Upper lobe of left lung (tissue), 6 donors: ENCODE data around the gene ABHD17C. TPM values are rescaled to one million over a fixed set of nuclear protein-coding genes. Genes with fewer than 3 reads are reported as not detected.

ENCODE experiments used
- ATAC-seq, 2 donors: fragments of 200-7000 bp; cut with Tn5 transposase; one replicate each; pipeline ENCODE4 v1.9.1; 2022; ENCODE audit warnings: mild to moderate bottlenecking in 2 of 2, moderate library complexity in 2 of 2; ENCODE audit not compliant: low FRiP score in 2 of 2
- DNase-seq, 2 donors: peaks; one replicate each; pipeline ENCODE4 v3.0.0-alpha.2; 2019 to 2020
- H3K27ac ChIP-seq, 4 donors: fragments of 200-600 bp; sonication (generic); one replicate each; pipeline ENCODE4 v1.5.1; 2016 to 2019
- H3K27me3 ChIP-seq, 4 donors: fragments of 200-600 bp; sonication (generic); one replicate each; pipeline ENCODE4 v1.5.1; 2017 to 2019
- H3K36me3 ChIP-seq, 4 donors: fragments of 200-600 bp; sonication (generic); one replicate each; pipeline ENCODE4 v1.5.1; 2016 to 2019
- H3K4me1 ChIP-seq, 4 donors: fragments of 200-600 bp; sonication (generic); one replicate each; pipeline ENCODE4 v1.5.1; 2018 to 2019
- H3K4me3 ChIP-seq, 4 donors: fragments of 200-600 bp; sonication (generic); one replicate each; pipeline ENCODE4 v1.5.1; 2017 to 2019; ENCODE audit warnings: mild to moderate bottlenecking in 2 of 4, moderate library complexity in 1 of 4
- H3K9me3 ChIP-seq, 4 donors: fragments of 200-600 bp; sonication (generic); one replicate each; pipeline ENCODE4 v1.5.1; 2018 to 2019
- EP300 ChIP-seq, 4 donors: sonication (generic); formaldehyde crosslinking; IDR thresholded peaks; one replicate each; pipeline ENCODE4 v1.5.1; 2017; ENCODE audit warnings: antibody characterized with exemption in 4 of 4, control low read depth in 2 of 4
- POLR2A ChIP-seq, 4 donors: fragments of 450-650 bp; IDR thresholded peaks; one replicate each; pipeline ENCODE4 v1.5.1; 2016 to 2017; ENCODE audit warnings: antibody characterized with exemption in 4 of 4, mild to moderate bottlenecking in 2 of 4
- POLR2AphosphoS5 ChIP-seq, 2 donors: sonication (generic); formaldehyde crosslinking; IDR thresholded peaks; one replicate each; pipeline ENCODE4 v1.5.1; 2017; ENCODE audit warnings: antibody characterized with exemption in 2 of 2
- WGBS, 2 donors: methylation state at CpG; one replicate each; pipeline ENCODE4 v1.1.5; 2017 to 2018; 5-methylcytosine and 5-hydroxymethylcytosine counted together
- total RNA-seq, 6 donors: library from RNA; depleted of rRNA in 4 of 6; stranded (reverse); fragments of >200 nt in 4 of 6; gene quantifications; one replicate each; pipeline versions ENCODE4 v1.1.0 to v1.2.1, GENCODE V29; 2016 to 2021
- TF ChIP-seq, protein P1 (sequence below), 6 experiments: fragments of 450-650 bp in 4 of 6; fragments of 200-600 bp in 2 of 6; sonication (generic) in 2 of 6; IDR thresholded peaks; one replicate each; pipeline ENCODE4 v1.5.1; 2016 to 2019; ENCODE audit warnings: antibody characterized with exemption in 6 of 6
- donor health status: DM: no; HTN: no; CAD: no; lungs with moderate emphysema.
- donor health status: DM: no; HTN: yes; CAD: no; lungs with severe emphysema.

ABHD17C gene
- total RNA-seq, 6 donors from 2014 or later: 15.7 to 34.2 (median 25.5) TPM

DNA sequence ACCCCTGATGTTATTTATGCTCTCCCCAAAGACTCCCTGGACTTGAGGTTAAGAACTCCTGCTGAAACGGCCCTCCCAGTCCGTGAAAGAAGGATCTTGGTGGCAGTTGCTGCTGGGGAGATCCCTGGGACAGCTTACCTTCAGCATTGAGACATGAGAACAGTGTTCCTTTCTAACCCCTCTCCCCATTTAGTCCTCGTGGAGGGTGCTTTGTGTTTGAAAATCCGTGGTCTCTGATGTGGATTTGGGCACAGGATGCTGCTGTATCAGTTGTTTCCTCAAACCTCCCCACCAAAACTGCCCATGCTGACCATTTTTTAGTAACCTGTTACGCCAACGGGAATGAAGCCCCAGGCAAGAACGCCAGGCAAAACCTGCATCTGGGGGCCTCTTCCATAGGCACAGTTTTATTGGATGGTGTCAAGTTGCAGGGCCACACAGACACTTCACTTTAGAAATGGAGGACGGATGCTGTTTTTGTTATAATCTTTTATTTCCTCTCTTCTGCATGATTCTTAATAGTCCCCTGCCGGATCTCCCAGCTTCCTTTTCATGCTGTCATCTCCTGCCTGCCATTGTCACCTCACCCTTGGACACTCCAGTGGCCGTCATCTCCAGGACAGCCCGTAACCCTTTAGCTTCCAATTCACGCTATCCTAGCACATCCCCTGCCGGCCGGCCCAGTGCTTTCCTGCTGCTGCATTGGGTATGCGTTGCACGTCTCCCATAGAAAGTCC, 52.4 kb downstream of the ABHD17C start:
- peaks cover 0 to 14% (median 3%) of the 10 kb centered on the region in 4 donors for H3K36me3 ChIP-seq
- no peak for TF ChIP-seq POLR2A (IDR thresholded peaks at IDR 0.05)
- TF ChIP-seq, protein P1, sequence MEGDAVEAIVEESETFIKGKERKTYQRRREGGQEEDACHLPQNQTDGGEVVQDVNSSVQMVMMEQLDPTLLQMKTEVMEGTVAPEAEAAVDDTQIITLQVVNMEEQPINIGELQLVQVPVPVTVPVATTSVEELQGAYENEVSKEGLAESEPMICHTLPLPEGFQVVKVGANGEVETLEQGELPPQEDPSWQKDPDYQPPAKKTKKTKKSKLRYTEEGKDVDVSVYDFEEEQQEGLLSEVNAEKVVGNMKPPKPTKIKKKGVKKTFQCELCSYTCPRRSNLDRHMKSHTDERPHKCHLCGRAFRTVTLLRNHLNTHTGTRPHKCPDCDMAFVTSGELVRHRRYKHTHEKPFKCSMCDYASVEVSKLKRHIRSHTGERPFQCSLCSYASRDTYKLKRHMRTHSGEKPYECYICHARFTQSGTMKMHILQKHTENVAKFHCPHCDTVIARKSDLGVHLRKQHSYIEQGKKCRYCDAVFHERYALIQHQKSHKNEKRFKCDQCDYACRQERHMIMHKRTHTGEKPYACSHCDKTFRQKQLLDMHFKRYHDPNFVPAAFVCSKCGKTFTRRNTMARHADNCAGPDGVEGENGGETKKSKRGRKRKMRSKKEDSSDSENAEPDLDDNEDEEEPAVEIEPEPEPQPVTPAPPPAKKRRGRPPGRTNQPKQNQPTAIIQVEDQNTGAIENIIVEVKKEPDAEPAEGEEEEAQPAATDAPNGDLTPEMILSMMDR (IDR thresholded peaks at IDR 0.05): no peak
- TF ChIP-seq POLR2AphosphoS5 (IDR thresholded peaks at IDR 0.05): no peak
- no peak for TF ChIP-seq EP300 (IDR thresholded peaks at IDR 0.05)
- H3K27me3 ChIP-seq: no peaks in the 10 kb centered on the region
- no peak overlapping the region for H3K4me3 ChIP-seq
- peak overlapping the region in 2 of 4 donors; percentile 9 to 15 for H3K27ac ChIP-seq
- 60 to 70% methylated on average over 16 of the region's 16 CpGs for WGBS, 2 donors
- no peaks in the 10 kb centered on the region for H3K9me3 ChIP-seq
- no peak for ATAC-seq
- H3K4me1 ChIP-seq: peaks cover 29 to 63% (median 44%) of the 10 kb centered on the region in 4 donors
- peak in 1 of 2 donors; percentile 5 for DNase-seq

DNA sequence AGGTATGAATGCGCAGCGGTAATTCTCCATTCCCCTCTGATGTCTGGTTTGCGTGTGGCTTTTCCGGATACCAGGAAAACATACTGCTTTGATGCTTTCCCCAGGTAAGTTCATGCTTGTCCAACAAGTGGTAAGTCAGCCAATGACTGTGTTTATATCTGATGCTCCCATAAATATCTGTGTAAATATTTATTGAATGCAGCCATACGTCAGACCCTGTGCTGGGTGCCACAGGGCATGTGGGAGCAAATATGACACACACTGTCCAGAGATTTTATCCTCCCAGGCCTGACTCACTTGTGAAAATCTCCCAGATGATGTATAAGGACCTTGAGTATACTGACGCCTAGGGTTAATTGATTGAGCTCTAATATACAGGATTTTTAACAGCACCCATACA, 54.5 kb downstream of the ABHD17C start:
- Histone ChIP-seq H3K4me1 (peaks cover 11 to 46% (median 35%) of the 10 kb centered on the region in 4 donors), H3K9me3 (no peaks in the 10 kb centered on the region), H3K27ac (peak overlapping the region in 1 of 4 donors; percentile 42), H3K4me3 (no peak overlapping the region), H3K36me3 (peaks cover 0 to 21% (median 5%) of the 10 kb centered on the region in 4 donors), H3K27me3 (no peaks in the 10 kb centered on the region)
- WGBS, 2 donors: 87 to 90% methylated on average over 6 of the region's 6 CpGs
- ATAC-seq (no peak), DNase-seq (no peak)
- TF ChIP-seq POLR2A (IDR thresholded peaks at IDR 0.05) (no peak), EP300 (IDR thresholded peaks at IDR 0.05) (peak in 1 of 4 donors; percentile 47), POLR2AphosphoS5 (IDR thresholded peaks at IDR 0.05) (no peak)
- TF ChIP-seq, protein P1 (IDR thresholded peaks at IDR 0.05): no peak

DNA sequence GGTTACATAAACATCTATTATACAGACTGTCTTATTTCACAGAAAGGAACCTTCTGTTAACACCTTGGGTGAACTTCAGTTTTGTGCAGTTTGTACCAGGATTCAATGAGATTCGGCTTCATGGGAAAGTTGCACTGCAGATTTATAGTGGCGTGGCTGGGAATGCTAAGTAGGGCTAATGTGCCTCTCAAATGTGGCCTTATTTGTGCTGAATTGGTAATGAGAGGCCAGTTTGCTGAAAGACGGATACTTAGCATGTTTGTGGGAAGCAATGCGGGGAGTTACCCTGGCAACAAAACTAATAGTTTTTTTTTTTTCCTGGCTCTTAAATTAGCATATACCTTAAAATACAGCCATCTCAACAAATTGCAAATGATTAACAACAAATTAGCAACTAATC, 55.5 kb downstream of the ABHD17C start:
- Histone ChIP-seq H3K27me3 (no peaks in the 10 kb centered on the region), H3K4me1 (peaks cover 3 to 39% (median 28%) of the 10 kb centered on the region in 4 donors), H3K4me3 (no peak overlapping the region), H3K36me3 (peaks cover 0 to 21% (median 6%) of the 10 kb centered on the region in 4 donors), H3K27ac (peak overlapping the region in 1 of 4 donors; percentile 42), H3K9me3 (no peaks in the 10 kb centered on the region)
- DNase-seq (no peak), ATAC-seq (no peak)
- TF ChIP-seq POLR2A (IDR thresholded peaks at IDR 0.05) (no peak), POLR2AphosphoS5 (IDR thresholded peaks at IDR 0.05) (no peak), EP300 (IDR thresholded peaks at IDR 0.05) (no peak)
- TF ChIP-seq, protein P1 (IDR thresholded peaks at IDR 0.05): no peak
- WGBS, 2 donors: 79 to 85% methylated on average over 4 of the region's 4 CpGs

DNA sequence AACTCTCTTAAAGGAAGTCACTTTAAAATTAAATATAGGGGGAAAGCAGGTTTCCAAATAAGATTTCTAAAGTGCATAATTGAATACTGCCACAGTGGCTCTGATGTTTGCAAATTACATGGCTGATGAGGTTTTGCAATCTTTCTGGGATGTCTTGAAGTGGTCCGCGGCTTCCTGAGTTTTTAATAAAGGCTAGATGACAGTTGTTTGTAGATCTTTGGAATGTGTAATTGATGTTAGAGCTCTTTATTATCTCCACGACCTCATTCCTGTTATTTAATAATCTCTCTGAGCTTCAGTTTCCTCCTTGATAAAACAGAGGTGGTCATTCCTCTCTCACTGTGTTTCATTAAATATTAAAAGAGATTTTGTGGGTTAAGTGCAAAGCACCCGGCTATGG, 57.1 kb downstream of the ABHD17C start:
- 28 to 39% methylated on average over 4 of the region's 4 CpGs for WGBS, 2 donors
- DNase-seq (no peak), ATAC-seq (no peak)
- Histone ChIP-seq H3K9me3 (no peaks in the 10 kb centered on the region), H3K4me3 (no peak overlapping the region), H3K36me3 (peaks cover 0 to 26% (median 6%) of the 10 kb centered on the region in 4 donors), H3K4me1 (peaks cover 3 to 39% (median 26%) of the 10 kb centered on the region in 4 donors), H3K27ac (peak overlapping the region in 3 of 4 donors; percentile 21 to 45 (median 43)), H3K27me3 (no peaks in the 10 kb centered on the region)
- TF ChIP-seq POLR2A (IDR thresholded peaks at IDR 0.05) (no peak), POLR2AphosphoS5 (IDR thresholded peaks at IDR 0.05) (no peak), EP300 (IDR thresholded peaks at IDR 0.05) (no peak)
- TF ChIP-seq, protein P1 (IDR thresholded peaks at IDR 0.05): no peak
